Activated CD4-positive, alpha-beta T cell treated with anti-CD3 and anti-CD28 coated beads for 1 hour (primary cell): ENCODE measurements around the gene MCL1.

ENCODE experiments used
- DNase-seq: peaks from one replicate; pipeline ENCODE4 v3.0.0-alpha.2; 2020

The MCL1 gene

GRCh38 chr1:150536836-150537731 is 42.3 kb downstream of the MCL1 start:
- no peak for DNase-seq

GRCh38 chr1:150535511-150536287 is 43.7 kb downstream of the MCL1 start:
- no peak for DNase-seq

DNA sequence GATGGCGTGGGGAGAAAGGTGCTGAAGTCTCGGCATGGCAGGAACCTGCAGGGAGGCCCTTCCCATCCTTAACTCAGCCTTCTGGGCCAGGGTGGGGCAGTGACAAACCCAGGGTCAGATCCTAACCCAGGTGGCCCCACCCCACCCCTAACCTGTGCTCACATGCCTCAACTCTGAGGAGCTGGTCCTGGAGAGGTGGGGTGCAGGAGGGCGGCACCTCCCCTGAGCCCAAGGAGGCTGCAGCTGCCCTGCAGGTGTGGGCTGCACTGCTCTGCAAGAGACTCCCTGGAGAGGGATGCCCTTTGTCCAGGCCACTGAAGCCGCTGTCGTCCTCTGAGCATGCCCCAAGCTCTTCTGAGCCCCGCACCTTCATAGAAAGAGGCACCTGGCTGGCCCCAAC is 45.4 kb downstream of the MCL1 start:
- no peak for DNase-seq

- no peak for DNase-seq
Observed at GRCh38 chr1:150532860-150533259, 46.5 kb downstream of the MCL1 start.

GRCh38 chr1:150530491-150531159 is 48.8 kb downstream of the MCL1 start:
- DNase-seq = no peak

DNA sequence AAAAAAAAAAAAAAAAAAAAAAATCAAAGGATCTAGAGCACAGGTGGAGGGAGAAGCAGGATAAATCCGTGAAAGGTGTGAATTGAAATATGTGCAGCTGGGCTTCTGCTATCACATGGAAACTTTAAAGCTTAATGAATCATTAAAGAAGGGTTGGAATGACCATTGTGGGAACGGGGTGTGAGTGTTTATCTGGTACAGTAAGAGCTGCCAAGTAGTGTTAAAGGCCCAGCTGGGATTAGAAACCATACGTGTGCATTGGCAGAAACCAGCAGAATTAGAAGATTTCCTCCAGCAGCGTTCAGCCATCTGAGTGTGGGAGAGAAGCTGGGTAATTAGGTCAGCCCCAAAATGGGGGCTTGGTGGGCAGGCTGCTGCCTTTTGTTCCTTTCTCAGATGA is 50.4 kb downstream of the MCL1 start:
- no peak for DNase-seq

- DNase-seq = no peak
Observed at GRCh38 chr1:150528196-150528595, 51.2 kb downstream of the MCL1 start.

DNA sequence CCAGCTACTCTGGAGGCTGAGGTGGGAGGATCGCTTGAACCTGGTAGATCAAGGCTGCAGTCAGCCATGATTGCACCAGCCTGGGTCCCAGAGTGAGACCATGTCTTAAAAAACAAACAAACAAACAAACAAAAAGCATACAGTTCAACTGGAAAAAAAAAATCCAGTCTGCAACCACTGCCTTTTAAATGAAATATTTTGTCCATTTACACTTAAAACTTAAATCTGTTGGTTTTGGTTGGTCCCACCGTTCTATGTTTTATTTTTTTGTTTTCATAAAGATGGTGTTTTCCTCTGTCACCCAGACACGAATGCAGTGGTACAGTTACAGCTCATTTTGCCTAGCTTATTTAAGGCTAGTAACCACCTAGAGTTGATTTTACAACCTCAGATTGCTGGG is 54.1 kb downstream of the MCL1 start:
- no peak for DNase-seq
